ENCODE measurements around the gene CNTNAP2.

The CNTNAP2 gene

DNA sequence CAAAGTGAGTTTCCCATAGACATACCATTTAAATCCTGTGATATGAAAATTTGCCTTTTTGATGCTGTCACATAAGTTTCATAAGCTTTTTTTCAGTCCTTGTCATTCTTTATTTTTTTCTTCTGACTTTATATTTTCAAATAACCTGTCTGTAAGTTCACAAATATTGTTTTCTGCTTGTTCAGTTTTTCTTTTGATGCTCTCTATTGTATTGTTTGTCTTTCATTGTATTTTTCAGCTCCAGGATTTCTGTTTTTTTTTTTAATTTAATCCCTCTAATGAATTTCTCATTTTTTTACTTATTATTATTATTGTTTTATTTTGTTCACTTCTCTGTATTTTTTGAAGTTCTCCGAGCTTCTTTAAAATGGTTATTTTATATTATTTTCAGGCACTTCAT is 623.4 kb downstream of the CNTNAP2 start:
- in situ Hi-C loops (cut with HindIII; ENCODE audit: low sequenced_read_pairs): no loop called here

DNA sequence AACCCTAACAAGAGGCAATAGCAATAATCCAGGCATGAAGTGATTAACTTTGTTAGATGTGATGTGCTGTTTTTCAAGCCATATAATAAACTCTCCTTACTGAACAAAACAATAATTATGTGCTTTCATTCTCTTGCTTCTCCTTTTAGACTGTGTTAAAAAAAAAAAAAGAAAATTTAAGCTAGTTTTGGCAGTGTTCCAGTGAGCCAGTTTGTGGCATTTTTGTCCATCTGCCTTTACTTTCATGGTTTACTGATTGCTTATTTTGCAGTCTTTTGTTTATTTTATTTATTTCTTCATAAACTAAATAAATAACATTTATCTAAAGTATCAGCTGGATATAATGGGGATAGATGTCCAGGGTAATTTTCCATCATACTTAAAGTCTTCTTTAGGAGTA is 625.3 kb downstream of the CNTNAP2 start:
- in situ Hi-C loops (cut with HindIII; ENCODE audit: low sequenced_read_pairs): no loop called here

DNA sequence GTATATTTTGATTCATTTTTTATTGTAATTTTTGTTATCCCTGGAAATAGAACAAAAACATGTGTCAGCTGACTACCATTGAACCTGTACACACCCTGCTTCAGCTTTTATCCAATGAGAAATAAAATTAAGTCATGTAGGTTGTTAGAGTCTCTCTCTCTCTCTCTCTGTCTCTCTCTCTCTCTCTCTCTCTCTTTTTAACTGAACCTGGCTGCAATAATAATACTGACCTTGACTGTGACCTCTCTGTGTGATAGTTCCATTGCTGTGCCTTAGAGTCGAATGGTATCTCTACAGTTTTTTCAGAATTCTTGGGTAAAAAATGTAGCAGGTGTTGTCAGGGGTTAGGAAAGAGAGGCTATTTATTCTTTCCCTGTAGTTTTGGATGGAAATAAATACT is 637.8 kb downstream of the CNTNAP2 start:
- in situ Hi-C loops (cut with HindIII; ENCODE audit: low sequenced_read_pairs): no loop called here

DNA sequence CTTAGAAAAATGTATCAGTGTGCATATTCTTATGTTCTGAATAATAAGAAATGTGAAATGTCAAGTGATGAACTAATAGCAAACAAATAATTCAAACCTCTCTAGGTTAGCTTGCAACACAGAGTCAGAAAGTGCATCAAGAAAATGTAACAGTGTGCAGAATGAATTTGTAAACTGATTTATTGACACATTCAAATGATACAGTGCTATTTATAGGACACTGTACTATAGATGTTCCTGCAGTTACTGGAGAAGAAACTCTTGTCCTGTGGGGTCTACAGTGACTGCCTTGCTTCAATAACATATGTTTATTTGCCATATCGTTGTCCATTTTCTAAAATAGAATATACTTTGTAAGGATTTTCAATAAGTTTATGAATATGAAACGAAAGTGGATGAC is 639.0 kb downstream of the CNTNAP2 start:
- in situ Hi-C loops (cut with HindIII; ENCODE audit: low sequenced_read_pairs): no loop called here

DNA sequence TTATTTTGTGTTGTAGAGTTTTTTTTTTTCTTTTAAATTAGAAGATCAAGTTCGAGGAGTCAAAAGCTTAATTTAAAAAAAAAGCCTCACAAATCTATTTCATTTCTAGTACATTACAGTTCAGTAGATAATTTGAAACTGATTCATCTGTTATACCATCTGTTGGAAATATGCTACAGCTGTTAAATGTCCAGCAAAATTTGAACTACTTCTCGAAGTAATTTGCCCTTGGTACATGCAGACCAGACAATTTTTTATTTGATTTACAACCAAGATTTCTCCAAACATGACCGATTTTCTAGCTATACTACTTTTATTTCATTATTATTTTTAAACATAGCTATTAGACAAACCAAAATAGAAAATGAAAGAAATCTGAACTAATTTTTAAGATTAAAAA is 647.9 kb downstream of the CNTNAP2 start:
- in situ Hi-C loops (cut with HindIII; ENCODE audit: low sequenced_read_pairs): no loop called here

DNA sequence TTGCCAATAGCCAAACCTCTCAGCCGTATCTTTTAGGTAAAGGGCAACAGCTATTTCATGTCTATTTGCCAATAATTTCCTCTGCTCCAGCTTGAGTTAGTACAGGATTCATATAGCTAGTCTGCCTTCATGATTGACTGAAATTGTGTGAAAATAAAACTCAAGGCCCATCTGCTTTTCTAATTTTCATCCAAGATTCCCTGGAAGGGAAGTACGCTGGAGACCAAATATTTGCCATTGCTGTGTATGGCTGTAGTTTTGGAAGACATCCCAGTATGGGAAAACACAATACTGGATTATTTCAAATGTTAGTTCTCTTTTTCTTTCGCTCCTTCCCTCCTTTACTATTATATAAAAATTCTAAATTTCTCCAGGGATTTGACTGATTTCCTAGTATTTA is 652.4 kb downstream of the CNTNAP2 start:
- in situ Hi-C loops (cut with HindIII; ENCODE audit: low sequenced_read_pairs): no loop called here

DNA sequence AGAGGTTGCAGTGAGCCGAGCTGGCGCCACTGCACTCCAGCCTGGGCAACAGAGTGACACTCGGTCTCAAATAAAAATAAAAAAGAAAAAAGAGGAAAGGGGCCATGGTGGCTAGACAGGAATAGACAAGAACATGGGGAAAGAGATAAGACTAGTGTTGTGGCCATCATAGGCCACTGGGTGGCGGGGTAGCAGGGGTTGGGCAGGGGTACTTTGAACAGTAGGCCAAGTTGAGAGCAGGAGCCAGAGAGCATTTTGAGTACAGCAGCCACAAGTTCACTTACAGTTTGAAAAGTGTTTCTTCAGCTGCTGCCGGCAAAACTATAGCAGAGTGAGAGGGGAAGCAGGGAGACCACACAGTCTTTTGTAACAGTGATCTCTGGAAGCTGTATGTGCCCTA is 656.0 kb downstream of the CNTNAP2 start:
- in situ Hi-C loops (cut with HindIII; ENCODE audit: low sequenced_read_pairs): no loop called here

DNA sequence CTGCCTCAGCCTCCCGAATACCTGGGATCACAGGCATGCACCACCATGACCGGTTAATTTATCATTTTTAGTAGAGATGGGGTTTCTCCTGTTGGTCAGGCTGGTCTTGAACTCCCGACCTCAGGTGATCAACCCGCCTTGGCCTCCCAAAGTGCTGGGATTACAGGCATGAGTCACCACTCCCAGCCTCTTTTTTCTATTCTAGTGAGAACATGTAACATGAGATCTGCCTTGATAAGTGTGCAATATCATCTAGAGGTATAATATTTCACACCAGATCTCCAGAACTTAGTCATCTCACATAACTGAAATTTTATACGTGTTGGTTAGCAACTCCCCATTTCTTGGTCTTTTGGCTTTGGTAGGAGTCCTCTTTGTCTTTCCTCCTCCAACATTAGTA is 656.9 kb downstream of the CNTNAP2 start:
- in situ Hi-C loops (cut with HindIII; ENCODE audit: low sequenced_read_pairs): no loop called here

DNA sequence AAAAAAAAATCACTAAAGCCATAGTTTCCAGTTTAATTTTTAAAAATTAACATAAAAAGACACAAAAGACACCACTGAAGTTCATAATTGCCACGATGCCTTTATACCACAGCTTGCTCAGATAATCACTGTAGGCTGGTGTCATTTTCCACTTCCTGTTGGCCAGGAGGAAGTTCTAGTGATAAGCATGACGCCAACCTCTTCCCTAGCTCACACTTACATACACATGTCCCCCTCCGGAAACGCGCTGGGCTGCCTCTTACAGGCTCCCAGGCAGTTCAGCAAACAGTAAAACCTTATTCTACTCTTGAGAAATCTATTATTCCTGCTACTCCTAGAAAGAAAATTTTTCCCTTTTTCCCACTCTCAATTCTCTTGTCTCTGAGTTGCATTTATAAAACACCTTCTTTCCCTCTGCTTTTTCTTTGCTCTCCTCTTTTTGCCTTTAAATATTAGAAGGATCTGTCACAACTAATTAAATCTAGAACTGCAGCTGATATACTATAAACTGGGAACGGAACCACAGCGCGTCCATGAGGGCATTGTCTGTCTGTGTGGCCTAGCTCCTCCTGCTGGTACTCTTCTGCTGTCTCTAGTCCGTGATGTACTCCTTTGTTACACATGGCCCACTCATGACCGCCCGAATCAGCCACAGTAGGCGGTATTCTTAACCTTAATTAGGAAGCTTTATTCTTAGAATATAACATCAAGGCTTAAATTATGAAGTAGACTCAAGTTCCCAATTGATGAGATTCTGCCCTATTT is 664.9 kb downstream of the CNTNAP2 start:
- in situ Hi-C loops (cut with HindIII; ENCODE audit: low sequenced_read_pairs): no loop called here

DNA sequence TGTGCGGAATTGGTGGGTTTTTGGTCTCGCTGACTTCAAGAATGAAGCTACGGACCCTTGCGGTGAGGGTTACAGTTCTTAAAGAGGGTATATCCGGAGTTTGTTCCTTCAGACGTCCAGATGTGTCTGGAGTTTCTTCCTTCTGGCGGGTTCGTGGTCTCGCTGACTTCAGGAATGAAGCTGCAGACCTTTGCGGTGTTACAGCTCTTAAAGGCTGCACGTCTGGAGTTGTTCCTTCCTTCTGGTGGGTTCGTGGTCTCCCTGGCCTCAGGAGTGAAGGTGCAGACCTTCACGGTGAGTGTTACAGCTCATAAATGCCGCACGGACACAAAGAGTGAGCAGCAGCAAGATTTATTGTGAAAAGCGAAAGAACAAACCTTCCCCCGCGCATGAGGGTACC is 670.7 kb downstream of the CNTNAP2 start:
- in situ Hi-C loops (cut with HindIII; ENCODE audit: low sequenced_read_pairs): no loop called here

DNA sequence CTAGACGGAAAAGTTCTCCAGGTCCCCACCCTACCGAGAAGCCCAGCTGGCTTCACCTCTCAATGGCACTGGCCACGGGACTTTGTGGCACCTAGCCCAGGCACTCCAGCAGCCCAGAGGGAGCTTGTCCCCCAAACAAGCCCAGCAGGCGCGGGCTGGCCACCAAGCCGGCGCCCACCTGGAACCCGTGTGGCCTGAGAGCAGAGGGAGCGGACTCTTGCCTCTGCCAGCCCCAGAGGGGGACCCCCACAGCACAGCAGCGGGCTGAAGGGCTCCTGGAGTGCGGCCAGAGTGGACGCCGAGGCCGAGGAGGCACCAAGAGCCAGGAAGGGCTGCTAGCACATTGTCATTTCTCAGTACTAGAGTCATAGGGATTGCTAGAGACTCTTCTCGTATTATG is 671.4 kb downstream of the CNTNAP2 start:
- in situ Hi-C loops (cut with HindIII; ENCODE audit: low sequenced_read_pairs): no loop called here

DNA sequence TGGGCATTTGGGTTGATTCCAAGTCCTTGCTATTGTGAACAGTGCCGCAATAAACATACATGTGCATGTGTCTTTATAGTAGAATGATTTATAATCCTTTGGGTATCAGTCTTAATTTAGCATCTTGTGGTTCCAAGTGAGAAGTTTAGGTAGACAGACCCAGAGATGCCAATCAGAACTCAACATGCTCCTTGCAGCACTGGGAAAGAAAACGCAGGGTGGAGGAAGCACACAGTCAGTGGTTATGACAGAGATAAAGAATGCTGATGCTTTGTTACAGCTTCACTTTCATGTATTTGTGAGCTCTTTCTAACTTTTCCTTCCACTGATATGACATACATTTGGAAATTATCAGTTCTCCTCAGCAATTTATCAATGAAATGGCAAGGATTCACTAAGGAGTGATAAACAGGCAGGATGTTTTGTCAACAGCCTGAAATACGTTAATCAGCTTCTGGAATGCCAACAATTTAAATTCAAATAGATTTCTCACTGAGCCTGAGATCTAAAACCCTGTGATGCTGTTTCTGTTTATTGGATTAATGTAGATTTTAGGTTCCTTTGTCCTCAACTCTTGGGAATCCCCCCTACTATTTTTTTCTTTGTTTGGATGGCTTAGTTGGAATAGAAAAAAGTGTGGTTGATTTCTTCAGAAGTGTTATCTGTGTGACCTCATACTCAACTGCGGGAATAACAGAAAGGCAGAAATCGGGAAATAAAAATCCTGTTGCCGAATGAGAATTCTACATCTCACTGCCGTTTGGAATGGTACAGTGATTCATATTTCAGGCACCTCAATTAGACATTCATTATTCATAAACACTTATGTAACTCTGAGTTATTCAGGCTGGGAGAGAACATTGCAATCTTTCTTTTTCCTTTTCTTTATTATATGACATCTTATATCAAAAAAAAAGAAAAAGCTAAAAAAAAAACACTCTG is 675.0 kb downstream of the CNTNAP2 start:
- in situ Hi-C loops (cut with HindIII; ENCODE audit: low sequenced_read_pairs): no loop called here

DNA sequence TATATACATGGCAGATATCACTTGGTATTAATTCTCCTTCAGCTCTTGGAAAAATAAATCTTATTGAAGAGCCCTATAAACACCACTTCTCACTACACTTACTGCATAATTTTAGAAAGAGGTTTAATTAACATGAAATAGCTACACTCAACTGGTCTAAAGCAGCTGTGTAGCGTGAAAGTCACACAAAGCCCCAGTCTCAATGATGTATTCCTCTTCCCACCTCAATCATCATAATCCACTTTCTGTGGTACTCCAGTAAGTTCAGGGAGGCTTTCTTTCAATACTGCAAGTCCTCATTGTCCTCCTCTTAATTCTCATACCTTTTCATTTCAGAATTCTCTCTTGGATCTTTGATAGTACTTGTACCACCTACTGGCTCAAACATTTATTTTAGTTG is 688.0 kb downstream of the CNTNAP2 start:
- in situ Hi-C loops (cut with HindIII; ENCODE audit: low sequenced_read_pairs): no loop called here

DNA sequence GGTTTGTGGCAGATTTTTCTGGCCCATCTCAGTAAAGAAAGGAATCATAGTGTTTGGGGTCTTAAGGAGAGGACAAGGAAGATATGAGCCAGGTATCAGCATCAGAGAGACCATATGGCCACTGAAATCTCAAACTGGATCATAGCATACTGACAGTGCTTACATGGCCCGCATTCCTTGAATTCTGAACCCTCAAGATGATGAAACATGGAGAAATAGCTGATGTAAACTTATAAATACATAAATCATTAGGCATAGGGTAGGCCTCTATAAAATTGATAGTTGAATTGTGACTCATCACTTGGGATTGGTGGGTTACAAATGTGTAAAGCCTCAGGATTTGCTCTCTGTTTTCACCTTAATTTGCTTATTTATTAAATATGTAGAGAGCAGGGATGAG is 688.5 kb downstream of the CNTNAP2 start:
- in situ Hi-C loops (cut with HindIII; ENCODE audit: low sequenced_read_pairs): no loop called here

DNA sequence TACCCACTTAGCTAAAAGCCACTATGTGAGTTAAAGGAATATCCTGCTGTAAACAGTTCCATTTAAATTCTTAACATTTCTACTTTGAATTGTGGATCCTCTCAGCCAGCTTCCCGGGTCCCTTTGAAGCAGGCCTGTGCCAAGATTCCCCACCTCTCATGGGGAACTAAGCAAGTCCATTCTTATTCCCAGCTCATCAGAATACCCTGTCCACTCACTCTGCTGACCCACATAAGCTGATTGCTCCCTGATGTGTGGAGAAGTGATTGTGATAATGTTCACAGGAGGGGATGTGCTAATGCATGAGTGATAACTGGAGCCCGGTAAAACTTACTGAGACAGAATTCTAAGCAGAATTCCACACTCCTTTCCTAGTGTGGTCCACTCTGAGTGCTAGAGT is 709.7 kb downstream of the CNTNAP2 start:
- in situ Hi-C loops (cut with HindIII; ENCODE audit: low sequenced_read_pairs): no loop called here

DNA sequence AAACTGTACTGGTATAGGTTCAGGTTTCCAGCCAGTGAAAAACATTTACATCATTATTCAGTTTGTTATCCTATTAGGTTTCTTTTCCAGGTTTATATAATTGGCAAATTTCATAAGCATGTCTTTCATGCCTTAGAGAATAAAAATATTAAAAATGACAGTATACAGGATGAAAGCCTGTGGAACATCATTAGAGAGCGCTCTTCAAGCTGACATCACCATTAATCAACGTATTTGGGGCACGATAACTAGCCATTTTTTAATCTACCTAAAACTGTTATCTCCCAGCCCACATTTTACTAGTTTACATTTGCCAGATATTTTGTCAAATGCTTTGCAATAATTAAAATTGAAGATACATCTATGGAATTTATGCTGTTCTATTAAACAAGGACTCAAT is 714.1 kb downstream of the CNTNAP2 start:
- in situ Hi-C loops (cut with HindIII; ENCODE audit: low sequenced_read_pairs): no loop called here

DNA sequence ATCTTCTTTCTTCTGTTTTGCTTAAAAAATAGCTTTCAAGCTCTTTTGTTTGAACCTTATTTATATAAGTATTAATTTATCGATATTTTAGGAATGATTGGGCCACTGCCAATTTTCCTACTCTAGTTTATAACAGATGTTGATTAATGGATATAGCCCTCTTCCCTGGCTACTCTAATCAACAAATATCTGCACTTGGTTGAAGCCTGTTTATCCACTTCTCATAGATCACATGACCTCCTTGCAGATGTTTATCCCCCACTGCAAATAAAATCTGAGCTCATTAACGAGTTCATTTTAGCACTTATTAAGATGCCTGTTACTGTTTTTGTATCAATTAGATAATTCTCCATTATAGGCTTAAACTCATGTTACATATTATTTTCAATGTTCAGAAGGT is 715.3 kb downstream of the CNTNAP2 start:
- in situ Hi-C loops (cut with HindIII; ENCODE audit: low sequenced_read_pairs): no loop called here

DNA sequence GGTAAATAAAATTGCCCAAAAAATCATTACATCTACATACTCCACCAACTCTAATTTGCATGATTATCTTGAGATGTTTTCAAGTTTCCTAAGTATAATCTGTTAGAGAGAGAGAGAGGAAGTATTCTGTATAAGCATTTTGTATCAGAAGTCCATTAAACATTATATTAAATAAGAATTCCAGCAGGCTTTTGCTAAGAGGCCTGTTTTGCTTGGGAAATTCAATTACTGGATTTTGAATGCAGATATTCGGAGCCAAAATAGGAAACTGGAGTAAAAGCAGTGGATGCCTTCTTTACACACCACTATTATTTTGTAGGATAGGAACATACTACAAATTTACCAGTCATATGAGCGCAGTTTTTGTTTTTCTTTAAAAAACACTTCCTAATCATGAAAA is 727.8 kb downstream of the CNTNAP2 start:
- in situ Hi-C loops (cut with HindIII; ENCODE audit: low sequenced_read_pairs): no loop called here

DNA sequence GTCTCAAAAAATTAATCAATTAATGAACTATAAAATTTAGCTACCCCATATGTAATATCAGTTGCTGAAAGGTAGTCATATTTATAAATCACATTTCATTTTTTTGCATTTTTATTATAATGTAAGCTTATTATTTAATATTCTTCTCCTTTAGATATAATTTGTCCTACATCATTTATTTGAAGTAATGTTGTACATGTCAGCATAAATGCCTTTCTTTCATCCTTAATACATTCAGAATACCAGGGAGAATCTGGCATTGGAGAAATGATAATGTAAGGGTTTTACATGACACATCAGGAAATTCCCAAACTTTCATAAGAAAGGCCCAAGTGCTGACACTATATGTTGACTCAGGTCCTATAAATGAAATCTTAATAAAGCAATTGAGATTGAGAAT is 742.1 kb downstream of the CNTNAP2 start:
- in situ Hi-C loops (cut with HindIII; ENCODE audit: low sequenced_read_pairs): no loop called here

DNA sequence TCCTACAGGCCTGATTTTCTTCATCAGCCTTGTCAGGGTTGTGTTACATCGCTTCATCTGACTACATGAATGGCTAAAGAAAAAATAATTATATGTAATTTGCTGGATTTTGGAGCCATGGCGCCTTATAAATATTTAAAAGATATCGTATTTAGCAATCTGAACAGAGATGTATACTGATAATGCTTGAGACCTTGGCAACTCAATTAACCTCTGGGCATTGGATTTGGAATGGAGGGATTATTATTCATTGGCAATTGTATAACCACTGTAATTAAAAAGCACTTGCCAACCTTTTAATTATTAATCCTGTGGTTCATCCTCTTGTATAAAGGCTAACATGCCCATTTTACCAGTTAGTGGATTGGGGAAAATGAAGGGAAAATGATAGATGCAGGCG is 745.1 kb downstream of the CNTNAP2 start:
- in situ Hi-C loops (cut with HindIII; ENCODE audit: low sequenced_read_pairs): no loop called here

DNA sequence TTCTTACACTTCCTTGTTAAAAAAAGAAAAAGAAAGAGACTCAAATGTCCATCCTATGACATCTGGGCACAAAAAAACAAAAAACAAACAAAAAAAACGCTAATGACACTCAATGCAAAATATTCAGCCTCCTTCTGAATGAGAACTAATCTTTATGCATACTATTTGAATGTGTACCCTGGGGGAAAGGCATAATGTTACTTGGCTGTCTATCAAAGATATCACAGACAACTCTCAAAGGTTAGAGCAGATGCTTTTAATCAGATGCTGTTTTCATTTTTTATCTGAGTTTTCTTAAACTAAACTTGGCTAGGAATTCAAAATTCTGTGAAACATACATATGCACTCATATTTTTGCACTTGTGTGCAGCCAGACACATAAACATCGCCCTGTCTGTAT is 745.8 kb downstream of the CNTNAP2 start:
- in situ Hi-C loops (cut with HindIII; ENCODE audit: low sequenced_read_pairs): no loop called here

DNA sequence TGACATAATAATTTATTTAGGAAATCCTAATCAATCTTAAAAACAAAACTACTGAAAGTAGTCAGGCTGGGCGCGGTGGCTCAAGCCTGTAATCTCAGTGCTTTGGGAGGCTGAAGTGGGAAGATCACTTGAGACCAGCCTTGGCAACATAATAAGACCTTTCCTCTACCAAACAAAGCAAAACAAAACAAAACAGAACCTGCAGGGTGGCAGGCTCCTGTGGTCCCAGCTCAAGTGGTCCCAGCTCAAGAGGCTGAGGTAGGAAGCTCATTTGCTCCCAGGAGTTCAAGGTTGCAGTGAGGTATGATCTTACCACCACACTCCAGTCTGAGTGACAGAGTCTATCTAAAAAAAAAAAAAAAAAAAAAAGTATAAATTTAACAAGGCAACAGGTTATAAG is 748.0 kb downstream of the CNTNAP2 start:
- in situ Hi-C loops (cut with HindIII; ENCODE audit: low sequenced_read_pairs): no loop called here
